A549 (cell line): ENCODE data around the gene RBBP7. TPM values are rescaled to one million over a fixed set of nuclear protein-coding genes. Genes with fewer than 3 reads are reported as not detected.

Source experiments
- ATAC-seq, 2 experiments: fragments of 200-7000 bp in 1 of 2; fragments of >200 bp in 1 of 2; cut with Nextera tagmentation in 1 of 2; cut with Tn5 transposase in 1 of 2; 3 replicates each; pipeline versions ENCODE4 v1.8.0 to v1.9.1; 2018 to 2020; ENCODE audit warnings: mild to moderate bottlenecking in 1 of 2, moderate library complexity in 1 of 2
- CTCF ChIA-PET: fragments of 300-600 bp; sonication (Branson Sonifier 250); formaldehyde crosslinking; extraction: SDS; loops from one replicate; lab custom pipeline; 2021; ENCODE audit warnings: antibody characterized with exemption, inconsistent platforms; lab: Yijun Ruan, JAX
- POLR2A ChIA-PET: fragments of 350-600 bp; formaldehyde crosslinking; extraction: SDS; loops from one replicate; lab custom pipeline; 2021; ENCODE audit warnings: antibody characterized with exemption, inconsistent platforms; lab: Yijun Ruan, JAX
- DNase-seq, 2 experiments: peaks; one replicate each; pipeline versions ENCODE4 v3.0.0 to v3.0.0-alpha.2; 2011 to 2016; ENCODE audit warnings: low read depth in 1 of 2, low spot score in 1 of 2
- FAIRE-seq: peaks from 2 replicates; lab custom pipeline; 2011; peaks lifted over from hg19 to GRCh38; lab: Jason Lieb, UNC
- H3K27ac ChIP-seq, 2 experiments: fragments of >200 bp; sonication (Bioruptor Twin); formaldehyde crosslinking; 3 replicates each; pipeline ENCODE4 v1.5.1; 2016 to 2017
- H3K4me1 ChIP-seq: fragments of >200 bp; sonication (Bioruptor Twin); formaldehyde crosslinking; 3 replicates; pipeline ENCODE4 v1.6.1; 2016
- H3K4me2 ChIP-seq: fragments of >200 bp; sonication (Bioruptor Twin); formaldehyde crosslinking; 3 replicates; pipeline ENCODE4 v1.6.1; 2016
- H3K4me3 ChIP-seq: fragments of >200 bp; sonication (Bioruptor Twin); formaldehyde crosslinking; 3 replicates; pipeline ENCODE4 v1.5.1; 2016
- H3K9me3 ChIP-seq: fragments of >200 bp; sonication (Bioruptor Twin); formaldehyde crosslinking; 3 replicates; pipeline ENCODE4 v1.6.1; 2016
- CBX2 ChIP-seq: fragments of 200-600 bp; sonication (generic); IDR thresholded peaks from 2 replicates; pipeline ENCODE4 v1.6.1; 2016; ENCODE audit warnings: low read depth, mild to moderate bottlenecking, borderline replicate concordance
- CBX8 ChIP-seq: fragments of 200-600 bp; sonication (generic); IDR thresholded peaks from 2 replicates; pipeline ENCODE4 v1.6.1; 2016
- CEBPB ChIP-seq, 2 experiments: fragments of >200 bp in 1 of 2; sonication (Bioruptor Twin) in 1 of 2; formaldehyde crosslinking in 1 of 2; IDR thresholded peaks; 2 replicates each; pipeline ENCODE4 v1.6.1; 2012 to 2016
- CTCF ChIP-seq: fragments of >200 bp; sonication (Bioruptor Twin); formaldehyde crosslinking; IDR thresholded peaks from 3 replicates; pipeline ENCODE4 v1.5.1; 2016
- E2F6 ChIP-seq: IDR thresholded peaks from 2 replicates; pipeline ENCODE4 v1.6.1; 2012; ENCODE audit warnings: low read depth, borderline replicate concordance
- EHF ChIP-seq: fragments of 250-450 bp; sonication (Bioruptor Pico); IDR thresholded peaks from 2 replicates; pipeline ENCODE4 v1.5.0; 2020; ENCODE audit warnings: mild to moderate bottlenecking
- EHMT2 ChIP-seq: fragments of 200-600 bp; sonication (generic); IDR thresholded peaks from 2 replicates; pipeline ENCODE4 v1.6.1; 2016; ENCODE audit warnings: antibody characterized with exemption, low read depth, mild to moderate bottlenecking, moderate library complexity
- EP300 ChIP-seq, 2 experiments: fragments of >200 bp; sonication (Bioruptor Twin); formaldehyde crosslinking; IDR thresholded peaks; 2 replicates in 1 of 2; 3 replicates in 1 of 2; pipeline ENCODE4 v1.6.1; 2016 to 2017
- FOXS1 ChIP-seq: fragments of 250-450 bp; sonication (Bioruptor Pico); IDR thresholded peaks from 2 replicates; pipeline ENCODE4 v1.5.0; 2020; ENCODE audit warnings: mild to moderate bottlenecking, moderate library complexity
- GATA3 ChIP-seq: IDR thresholded peaks from 2 replicates; pipeline ENCODE4 v1.6.1; 2012; ENCODE audit warnings: borderline replicate concordance
- HDAC2 ChIP-seq: fragments of 200-600 bp; sonication (generic); IDR thresholded peaks from 2 replicates; pipeline ENCODE4 v1.6.1; 2016
- HEYL ChIP-seq: fragments of 250-450 bp; sonication (Bioruptor Pico); IDR thresholded peaks from 2 replicates; pipeline ENCODE4 v1.8.0; 2021; ENCODE audit warnings: mild to moderate bottlenecking, moderate library complexity
- HMGXB4 ChIP-seq: fragments of 250-450 bp; sonication (Bioruptor Pico); IDR thresholded peaks from 2 replicates; pipeline ENCODE4 v1.5.0; 2021; ENCODE audit warnings: mild to moderate bottlenecking, moderate library complexity, borderline replicate concordance
- HOXA7 ChIP-seq: fragments of 250-450 bp; sonication (Bioruptor Pico); IDR thresholded peaks from 2 replicates; pipeline ENCODE4 v1.5.0; 2020; ENCODE audit warnings: mild to moderate bottlenecking, moderate library complexity
- JUN ChIP-seq, 2 experiments: fragments of >200 bp; sonication (Bioruptor Twin); formaldehyde crosslinking; IDR thresholded peaks; 2 replicates in 1 of 2; 3 replicates in 1 of 2; pipeline ENCODE4 v1.6.1; 2016 to 2017
- MAFK ChIP-seq: fragments of 450-650 bp; IDR thresholded peaks from 2 replicates; pipeline ENCODE4 v1.6.1; 2014; ENCODE audit not compliant: partially characterized antibody
- MAX ChIP-seq: IDR thresholded peaks from 2 replicates; pipeline ENCODE4 v1.6.1; 2012
- NFE2L2 ChIP-seq: fragments of 150-350 bp; conservative IDR thresholded peaks from 2 replicates; pipeline ENCODE4 v1.6.1; 2014; ENCODE audit warnings: low read length
- NR3C1 ChIP-seq: fragments of >200 bp; sonication (Bioruptor Twin); formaldehyde crosslinking; IDR thresholded peaks from 3 replicates; pipeline ENCODE4 v1.6.1; 2017
- RARB ChIP-seq: fragments of 250-450 bp; sonication (Bioruptor Pico); IDR thresholded peaks from 2 replicates; pipeline ENCODE4 v1.8.0; 2021; ENCODE audit warnings: mild to moderate bottlenecking, moderate library complexity
- REST ChIP-seq: fragments of 200-600 bp; sonication (generic); IDR thresholded peaks from 2 replicates; pipeline ENCODE4 v1.6.1; 2016; ENCODE audit warnings: antibody characterized with exemption, mild to moderate bottlenecking, moderate library complexity
- RFX5 ChIP-seq: fragments of 450-650 bp; IDR thresholded peaks from 2 replicates; pipeline ENCODE4 v1.7.1; 2014; ENCODE audit warnings: antibody characterized with exemption, mild to moderate bottlenecking, moderate library complexity
- RNF2 ChIP-seq: fragments of 200-600 bp; sonication (generic); IDR thresholded peaks from 2 replicates; pipeline ENCODE4 v1.6.1; 2016; ENCODE audit warnings: low read depth, mild to moderate bottlenecking, antibody characterized with exemption, moderate library complexity, borderline replicate concordance
- SREBF2 ChIP-seq: fragments of 450-650 bp; IDR thresholded peaks from 2 replicates; pipeline ENCODE4 v1.6.1; 2014; ENCODE audit warnings: mild to moderate bottlenecking, moderate library complexity
- TFCP2L1 ChIP-seq: fragments of 250-450 bp; sonication (Bioruptor Pico); IDR thresholded peaks from 2 replicates; pipeline ENCODE4 v1.5.0; 2021; ENCODE audit warnings: mild to moderate bottlenecking
- ZNF302 ChIP-seq: fragments of 250-450 bp; sonication (Bioruptor Pico); IDR thresholded peaks from 2 replicates; pipeline ENCODE4 v1.9.0; 2021; ENCODE audit warnings: inconsistent platforms, mild to moderate bottlenecking, moderate library complexity
- ZSCAN20 ChIP-seq: fragments of 250-450 bp; sonication (Bioruptor Pico); IDR thresholded peaks from 2 replicates; pipeline ENCODE4 v1.8.0; 2022; ENCODE audit warnings: mild to moderate bottlenecking, moderate library complexity
- WGBS: methylation state at CpG from one replicate; pipeline ENCODE4 v1.1.6; 2017; ENCODE audit errors: missing lambda C conversion rate; 5-methylcytosine and 5-hydroxymethylcytosine counted together
- polyA plus RNA-seq, 4 experiments: library from polyadenylated mRNA; depleted of rRNA in 3 of 4; stranded (reverse); fragments of >200 nt; fragmentation: RNase III in 1 of 4; extraction: RNeasy Plus Mini Kit Qiagen cat#74134 plus additional on column Dnase treatment in 1 of 4; gene quantifications; 2 replicates in 3 of 4; 3 replicates in 1 of 4; pipeline ENCODE4 v1.2.3, GENCODE V29; 2011 to 2017

Gene RBBP7
- polyA plus RNA-seq, 2 of the 4 experiments (the other 2 are of a cell fraction) = 222 to 301 TPM

GRCh38 chrX:16868920-16869319 is 1.2 kb downstream of the RBBP7 start:
- WGBS = 12% methylated on average over 7 of the region's 7 CpGs
- TF ChIP-seq HMGXB4 (CRISPR knock-in tag) (no peak), RFX5 (no peak), HDAC2 (no peak), RNF2 (no peak), MAFK (no peak), TFCP2L1 (CRISPR knock-in tag) (no peak), ZSCAN20 (CRISPR knock-in tag) (no peak), HEYL (CRISPR knock-in tag) (no peak)
- TF ChIP-seq, all 56 proteins: peak for 0
- peak overlapping the region; percentile 90 to 98; a peak in 4 of 6 replicates for H3K27ac ChIP-seq

GRCh38 chrX:16867947-16868346 is 2.2 kb downstream of the RBBP7 start:
- FAIRE-seq (no peak), ATAC-seq (no peak), DNase-seq (no peak)
- Histone ChIP-seq H3K4me1 (peaks cover 20% of the 10 kb centered on the region), H3K4me3 (peak overlapping the region; percentile 81; the same call in 1 of the 3 replicates), H3K4me2 (peak overlapping the region; percentile 92), H3K27ac (no peak overlapping the region), H3K9me3 (no peaks in the 10 kb centered on the region)
- ChIA-PET POLR2A (no interaction called here), CTCF (interaction anchor here (1.1 to 2.0 kb wide), 3 partner anchors 14 to 179 kb away, joined by 3 to 9 read pairs (median 5); no protein-coding TSS in a partner anchor)
- WGBS = 91% methylated on average over 6 of the region's 6 CpGs
- TF ChIP-seq NFE2L2 (no peak), HOXA7 (no peak), CEBPB (IDR thresholded peaks at IDR 0.05) (peak in 1 of 2 experiments; percentile 33; a peak in 1 of 4 replicates), EP300 (IDR thresholded peaks at IDR 0.05) (no peak), EHF (no peak), EHMT2 (no peak), RARB (CRISPR knock-in tag) (no peak)

More at GRCh38 chrX:16868920-16869319, 1.2 kb downstream of the RBBP7 start:
- Histone ChIP-seq H3K4me2 (peak overlapping the region; percentile 92), H3K4me1 (peaks cover 22% of the 10 kb centered on the region), H3K4me3 (peak overlapping the region; percentile 81), H3K9me3 (no peaks in the 10 kb centered on the region)
- ChIA-PET CTCF (interaction anchor here (1.1 to 6.2 kb wide), 5 partner anchors 13 to 178 kb away, joined by 3 to 47 read pairs (median 5); no protein-coding TSS in a partner anchor), POLR2A (interaction anchor here (2.9 kb wide), 1 partner anchor 13 kb away, joined by 22 read pairs; no protein-coding TSS in a partner anchor)
- DNase-seq = no peak
- FAIRE-seq = no peak
- ATAC-seq = no peak

- 94% methylated on average over 2 of the region's 2 CpGs for WGBS
- FAIRE-seq (peak; percentile 18), DNase-seq (no peak), ATAC-seq (no peak)
- no peak overlapping the region for H3K27ac ChIP-seq
- no peak overlapping the region for H3K4me3 ChIP-seq
- CTCF ChIA-PET = no interaction called here
- peaks cover 7% of the 10 kb centered on the region; the same call in 1 of the 3 replicates for H3K4me1 ChIP-seq
- H3K4me2 ChIP-seq = no peak overlapping the region
- H3K9me3 ChIP-seq = no peaks in the 10 kb centered on the region
- no peak for TF ChIP-seq REST
- TF ChIP-seq MAX = no peak
- TF ChIP-seq ZNF302 (CRISPR knock-in tag) = no peak
- TF ChIP-seq CBX2 = no peak
- TF ChIP-seq JUN (IDR thresholded peaks at IDR 0.05) = no peak
- no peak for TF ChIP-seq CBX8
- TF ChIP-seq FOXS1 (CRISPR knock-in tag) = no peak
- no peak for TF ChIP-seq CTCF
- no peak for TF ChIP-seq GATA3
- no peak for TF ChIP-seq CEBPB (IDR thresholded peaks at IDR 0.05)
- TF ChIP-seq E2F6 = no peak
- no peak for TF ChIP-seq RNF2
- TF ChIP-seq NR3C1 = no peak
- no peak for TF ChIP-seq TFCP2L1 (CRISPR knock-in tag)
- no peak for TF ChIP-seq SREBF2
- TF ChIP-seq, all 56 proteins: peak for 0
- POLR2A ChIA-PET = no interaction called here
Observed at GRCh38 chrX:16862829-16863228, 7.3 kb downstream of the RBBP7 start.
